Natural killer cell (primary cell): ENCODE results near the gene SLC6A20. TPM values are rescaled to one million over a fixed set of nuclear protein-coding genes. Genes with fewer than 3 reads are reported as not detected.

Experiments
- ATAC-seq, 3 donors: fragments of 150-1000 bp in 2 of 3; fragments of 200-7000 bp in 1 of 3; cut with Tn5 transposase; 1 replicate in 1 of 3; 2 replicates in 2 of 3; pipeline ENCODE4 v1.10.0; 2021; ENCODE audit warnings: mild to moderate bottlenecking in 2 of 3, moderate library complexity in 2 of 3
- DNase-seq, 2 donors: peaks; one replicate each; pipeline versions ENCODE4 v3.0.0 to v3.0.0-alpha.2; 2013 to 2021; ENCODE audit warnings: mixed read lengths in 1 of 2
- H3K27ac ChIP-seq: one replicate; pipeline ENCODE4 v1.5.1; 2013; ENCODE audit warnings: mild to moderate bottlenecking, low read length
- H3K27me3 ChIP-seq: one replicate; pipeline ENCODE4 v1.6.1; 2013; ENCODE audit warnings: low read length; ENCODE audit not compliant: control insufficient read depth, insufficient read depth
- H3K36me3 ChIP-seq: one replicate; pipeline ENCODE4 v1.6.1; 2013; ENCODE audit warnings: low read length; ENCODE audit not compliant: control insufficient read depth, insufficient read depth
- H3K4me1 ChIP-seq: one replicate; pipeline ENCODE4 v1.6.1; 2013; ENCODE audit warnings: low read length; ENCODE audit not compliant: control insufficient read depth, insufficient read depth
- H3K4me3 ChIP-seq: one replicate; pipeline ENCODE4 v1.5.1; 2013; ENCODE audit warnings: low read length
- H3K9me3 ChIP-seq: one replicate; pipeline ENCODE4 v1.6.1; 2013; ENCODE audit warnings: low read length; ENCODE audit not compliant: control insufficient read depth, insufficient read depth
- H3K27ac Mint-ChIP-seq, 2 donors: one replicate each; pipeline ENCODE4 v1.8.0; 2022; ENCODE audit warnings: mild to moderate bottlenecking in 2 of 2, mixed read lengths in 2 of 2, moderate library complexity in 1 of 2
- H3K27me3 Mint-ChIP-seq, 2 donors: one replicate each; pipeline ENCODE4 v1.8.0; 2022; ENCODE audit warnings: low read depth in 2 of 2, mixed read lengths in 2 of 2
- H3K36me3 Mint-ChIP-seq: one replicate; pipeline ENCODE4 v1.8.0; 2022; ENCODE audit warnings: mixed read lengths
- H3K4me1 Mint-ChIP-seq, 2 donors: one replicate each; pipeline ENCODE4 v1.8.0; 2022; ENCODE audit warnings: mixed read lengths in 2 of 2
- H3K4me3 Mint-ChIP-seq: one replicate; pipeline ENCODE4 v1.8.0; 2022; ENCODE audit warnings: mild to moderate bottlenecking, moderate library complexity, mixed read lengths
- H3K9me3 Mint-ChIP-seq, 2 donors: one replicate each; pipeline ENCODE4 v1.8.0; 2022; ENCODE audit warnings: mixed read lengths in 2 of 2
- WGBS: methylation state at CpG from one replicate; pipeline ENCODE4 v1.1.7; 2013; ENCODE audit warnings: missing lambda C conversion rate; ENCODE audit not compliant: insufficient coverage; 5-methylcytosine and 5-hydroxymethylcytosine counted together
- intact Hi-C: fragments of 100-400 bp; cut with micrococcal nuclease; formaldehyde crosslinking; loops from one replicate; pipeline ENCODE4 v1.14.2; 2022
- total RNA-seq, 4 donors: library from RNA; stranded (reverse); fragments of 120-200 nt in 1 of 4; gene quantifications; one replicate each; pipeline versions ENCODE4 v1.2.3 to v1.2.4, GENCODE V29; 2013 to 2022
- TF ChIP-seq, protein P1 (sequence below): fragments of 200-600 bp; IDR thresholded peaks from one replicate; pipeline ENCODE4 v1.8.0; 2022; ENCODE audit warnings: antibody characterized with exemption

SLC6A20 gene
- total RNA-seq, 3 donors from 2014 or later (not counting 1 experiment from before 2014, with no cell fraction given) = 0.25 to 1.3 (median 0.70) TPM

DNA sequence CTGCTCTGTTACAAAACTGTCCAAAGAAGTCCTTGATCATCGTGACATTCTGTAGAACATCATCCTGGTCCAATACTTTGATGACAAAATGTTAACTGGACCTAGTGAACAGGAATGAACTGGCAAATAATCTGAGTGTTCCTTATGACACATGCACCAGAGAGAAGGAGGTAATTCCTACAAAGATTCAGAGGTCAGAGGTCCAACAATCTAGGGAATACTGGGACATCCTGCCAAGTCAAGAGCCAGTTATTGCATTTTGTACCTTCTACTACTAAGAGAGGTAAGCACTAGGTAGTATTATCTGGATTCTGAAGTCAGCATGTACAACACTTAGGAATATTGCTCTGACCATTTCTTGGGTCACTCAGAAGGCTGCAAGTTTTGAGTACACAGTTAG lies 24.8 kb upstream of the SLC6A20 start:
- Histone ChIP-seq H3K4me3 (no peak overlapping the region), H3K27me3 (no peaks in the 10 kb centered on the region), H3K36me3 (peaks cover 15% of the 10 kb centered on the region), H3K4me1 (no peaks in the 10 kb centered on the region), H3K27ac (no peak overlapping the region), H3K9me3 (no peaks in the 10 kb centered on the region)
- Mint-ChIP-seq H3K27ac (no peak overlapping the region), H3K27me3 (no peaks in the 10 kb centered on the region), H3K36me3 (peaks cover 2% of the 10 kb centered on the region), H3K4me1 (peaks cover 4 to 9% of the 10 kb centered on the region in 2 donors), H3K4me3 (no peak overlapping the region), H3K9me3 (no peaks in the 10 kb centered on the region)
- intact Hi-C loops = no loop called here
- DNase-seq (no peak), ATAC-seq (no peak)
- WGBS = 100% methylated on average over 1 of the region's 1 CpG
- TF ChIP-seq, protein P1, sequence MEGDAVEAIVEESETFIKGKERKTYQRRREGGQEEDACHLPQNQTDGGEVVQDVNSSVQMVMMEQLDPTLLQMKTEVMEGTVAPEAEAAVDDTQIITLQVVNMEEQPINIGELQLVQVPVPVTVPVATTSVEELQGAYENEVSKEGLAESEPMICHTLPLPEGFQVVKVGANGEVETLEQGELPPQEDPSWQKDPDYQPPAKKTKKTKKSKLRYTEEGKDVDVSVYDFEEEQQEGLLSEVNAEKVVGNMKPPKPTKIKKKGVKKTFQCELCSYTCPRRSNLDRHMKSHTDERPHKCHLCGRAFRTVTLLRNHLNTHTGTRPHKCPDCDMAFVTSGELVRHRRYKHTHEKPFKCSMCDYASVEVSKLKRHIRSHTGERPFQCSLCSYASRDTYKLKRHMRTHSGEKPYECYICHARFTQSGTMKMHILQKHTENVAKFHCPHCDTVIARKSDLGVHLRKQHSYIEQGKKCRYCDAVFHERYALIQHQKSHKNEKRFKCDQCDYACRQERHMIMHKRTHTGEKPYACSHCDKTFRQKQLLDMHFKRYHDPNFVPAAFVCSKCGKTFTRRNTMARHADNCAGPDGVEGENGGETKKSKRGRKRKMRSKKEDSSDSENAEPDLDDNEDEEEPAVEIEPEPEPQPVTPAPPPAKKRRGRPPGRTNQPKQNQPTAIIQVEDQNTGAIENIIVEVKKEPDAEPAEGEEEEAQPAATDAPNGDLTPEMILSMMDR = no peak

DNA sequence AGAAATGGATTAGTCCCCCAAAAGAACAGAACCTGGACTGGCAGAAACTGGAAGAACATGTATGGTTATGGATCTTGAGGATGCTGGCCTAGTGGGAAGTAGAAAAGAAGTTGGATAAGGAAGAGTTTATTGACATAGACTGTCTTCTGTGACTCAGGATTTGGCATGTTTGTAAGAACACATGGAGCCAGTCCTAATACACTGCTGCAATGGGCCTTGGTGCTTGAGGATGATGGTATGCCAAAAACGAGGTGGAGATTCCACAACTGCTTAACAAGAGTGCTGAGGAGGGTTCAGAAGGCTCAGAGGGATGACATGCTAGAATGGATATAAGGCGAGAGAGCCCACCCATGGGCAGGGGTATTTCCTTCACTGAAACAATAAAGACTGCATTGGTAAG lies 23.2 kb upstream of the SLC6A20 start:
- no peaks in the 10 kb centered on the region for H3K9me3 Mint-ChIP-seq
- peaks cover 12 to 15% of the 10 kb centered on the region in 2 donors for H3K4me1 Mint-ChIP-seq
- H3K9me3 ChIP-seq = no peaks in the 10 kb centered on the region
- H3K27me3 ChIP-seq = no peaks in the 10 kb centered on the region
- no peaks in the 10 kb centered on the region for H3K4me1 ChIP-seq
- H3K27me3 Mint-ChIP-seq = no peaks in the 10 kb centered on the region
- ATAC-seq (no peak), DNase-seq (no peak)
- no peak overlapping the region for H3K4me3 ChIP-seq
- H3K36me3 ChIP-seq = peaks cover 7% of the 10 kb centered on the region
- H3K27ac ChIP-seq = no peak overlapping the region
- no peak overlapping the region for H3K4me3 Mint-ChIP-seq
- 80% methylated on average over 2 of the region's 2 CpGs for WGBS
- H3K36me3 Mint-ChIP-seq = no peaks in the 10 kb centered on the region
- intact Hi-C loops = no loop called here
- H3K27ac Mint-ChIP-seq = no peak overlapping the region
- TF ChIP-seq, protein P1 = no peak

DNA sequence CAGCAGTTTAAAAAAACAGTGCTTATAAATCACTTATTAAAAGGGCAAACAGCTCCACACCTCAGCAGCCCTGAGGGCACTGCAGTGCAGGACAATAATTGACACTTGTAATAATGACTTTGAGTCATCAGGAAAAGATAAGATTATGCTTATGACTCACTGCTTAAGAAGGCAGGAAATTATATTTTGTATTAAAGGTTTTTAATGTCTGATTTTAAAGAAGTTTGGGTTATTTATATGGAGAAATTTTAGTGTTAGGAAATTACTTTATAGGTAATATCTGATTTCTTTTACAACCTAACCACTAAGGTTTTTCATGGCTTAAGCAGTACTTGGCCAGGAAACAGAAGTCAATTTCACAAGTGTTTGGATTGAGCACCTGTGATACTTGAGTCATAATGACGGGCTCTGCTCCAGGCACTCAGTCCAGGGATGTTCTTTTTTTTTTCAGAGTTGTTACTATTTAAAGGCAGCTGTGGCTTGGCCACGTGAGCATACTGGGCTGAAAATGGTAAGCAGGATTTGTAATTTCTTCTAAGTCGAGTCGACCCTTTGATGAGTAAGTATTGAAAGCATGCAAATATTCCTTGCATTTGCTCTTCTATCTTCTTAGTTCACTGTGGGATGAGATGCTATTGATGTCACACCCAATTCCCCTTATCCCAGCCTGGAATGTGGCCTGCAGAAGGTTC lies 21.6 kb upstream of the SLC6A20 start:
- TF ChIP-seq, protein P1 = no peak
- DNase-seq (no peak), ATAC-seq (no peak)
- H3K27ac Mint-ChIP-seq = no peak overlapping the region
- no peaks in the 10 kb centered on the region for H3K9me3 Mint-ChIP-seq
- 29% methylated on average over 4 of the region's 4 CpGs for WGBS
- H3K4me3 ChIP-seq = no peak overlapping the region
- H3K4me3 Mint-ChIP-seq = no peak overlapping the region
- H3K27me3 ChIP-seq = no peaks in the 10 kb centered on the region
- peaks cover 4% of the 10 kb centered on the region for H3K36me3 ChIP-seq
- peaks cover 12 to 15% of the 10 kb centered on the region in 2 donors for H3K4me1 Mint-ChIP-seq
- no peaks in the 10 kb centered on the region for H3K9me3 ChIP-seq
- no peak overlapping the region for H3K27ac ChIP-seq
- H3K27me3 Mint-ChIP-seq = no peaks in the 10 kb centered on the region
- intact Hi-C loops = no loop called here
- no peaks in the 10 kb centered on the region for H3K4me1 ChIP-seq
- no peaks in the 10 kb centered on the region for H3K36me3 Mint-ChIP-seq

DNA sequence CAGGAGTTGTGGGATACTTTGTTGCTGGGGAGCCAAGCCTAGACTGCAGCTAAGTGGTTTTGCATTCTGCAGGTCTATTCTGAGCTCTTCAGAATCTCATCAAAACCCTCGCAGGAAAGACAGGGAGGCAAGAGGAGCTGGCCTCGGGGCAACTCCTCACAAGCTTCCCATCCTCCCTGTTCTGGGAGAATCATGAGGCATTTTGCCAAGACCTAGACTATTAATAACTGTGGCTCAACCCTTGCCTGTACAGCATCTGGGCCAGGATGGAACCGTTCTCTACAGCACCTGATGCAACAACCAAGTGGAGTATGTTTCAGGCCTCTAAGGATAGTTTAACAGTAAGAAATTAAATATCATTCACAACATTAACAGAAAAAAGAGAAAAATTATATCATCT lies 20.2 kb upstream of the SLC6A20 start:
- TF ChIP-seq, protein P1 = no peak
- Histone ChIP-seq H3K9me3 (no peaks in the 10 kb centered on the region), H3K27ac (no peak overlapping the region), H3K27me3 (no peaks in the 10 kb centered on the region), H3K4me1 (no peaks in the 10 kb centered on the region), H3K36me3 (no peaks in the 10 kb centered on the region), H3K4me3 (no peak overlapping the region)
- no peak for DNase-seq
- H3K4me1 Mint-ChIP-seq = peaks cover 12 to 15% of the 10 kb centered on the region in 2 donors
- 94% methylated on average over 2 of the region's 3 CpGs for WGBS
- intact Hi-C loops = no loop called here
- no peak for ATAC-seq
- no peaks in the 10 kb centered on the region for H3K9me3 Mint-ChIP-seq
- no peaks in the 10 kb centered on the region for H3K27me3 Mint-ChIP-seq
- H3K4me3 Mint-ChIP-seq = no peak overlapping the region
- H3K36me3 Mint-ChIP-seq = no peaks in the 10 kb centered on the region
- H3K27ac Mint-ChIP-seq = no peak overlapping the region
